ENCODE data around the gene TYW1.
"Not testable (repeated sequence)": the region's sequence is repeated elsewhere in the genome, so short reads cannot be mapped to it uniquely, and the experiment has no call there.

The TYW1 gene

DNA sequence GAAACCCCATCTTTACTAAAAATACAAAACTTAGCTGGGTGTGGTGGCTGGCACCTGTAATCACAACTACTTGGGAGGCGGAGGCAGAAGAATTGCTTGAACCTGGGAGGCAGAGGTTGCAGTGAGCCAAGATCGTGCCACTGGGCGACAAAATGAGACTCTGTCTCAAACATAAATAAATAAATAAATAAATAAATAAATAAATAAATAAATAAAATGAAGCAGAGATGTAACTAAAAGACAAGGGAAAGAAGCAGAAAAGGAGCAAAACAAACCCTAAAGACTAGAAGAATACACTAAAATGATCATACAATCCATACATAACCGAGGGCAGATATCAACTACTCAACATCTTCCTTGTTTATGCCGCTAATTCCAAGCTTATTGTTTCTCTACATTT, 209.8 kb downstream of the TYW1 start:
- DNase-seq (ENCODE audit: low read depth): no peak
- TF ChIP-seq, protein P1, sequence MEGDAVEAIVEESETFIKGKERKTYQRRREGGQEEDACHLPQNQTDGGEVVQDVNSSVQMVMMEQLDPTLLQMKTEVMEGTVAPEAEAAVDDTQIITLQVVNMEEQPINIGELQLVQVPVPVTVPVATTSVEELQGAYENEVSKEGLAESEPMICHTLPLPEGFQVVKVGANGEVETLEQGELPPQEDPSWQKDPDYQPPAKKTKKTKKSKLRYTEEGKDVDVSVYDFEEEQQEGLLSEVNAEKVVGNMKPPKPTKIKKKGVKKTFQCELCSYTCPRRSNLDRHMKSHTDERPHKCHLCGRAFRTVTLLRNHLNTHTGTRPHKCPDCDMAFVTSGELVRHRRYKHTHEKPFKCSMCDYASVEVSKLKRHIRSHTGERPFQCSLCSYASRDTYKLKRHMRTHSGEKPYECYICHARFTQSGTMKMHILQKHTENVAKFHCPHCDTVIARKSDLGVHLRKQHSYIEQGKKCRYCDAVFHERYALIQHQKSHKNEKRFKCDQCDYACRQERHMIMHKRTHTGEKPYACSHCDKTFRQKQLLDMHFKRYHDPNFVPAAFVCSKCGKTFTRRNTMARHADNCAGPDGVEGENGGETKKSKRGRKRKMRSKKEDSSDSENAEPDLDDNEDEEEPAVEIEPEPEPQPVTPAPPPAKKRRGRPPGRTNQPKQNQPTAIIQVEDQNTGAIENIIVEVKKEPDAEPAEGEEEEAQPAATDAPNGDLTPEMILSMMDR (conservative IDR thresholded peaks at IDR 0.05; ENCODE audit: control insufficient read depth, insufficient read depth, low read depth, low read length): no peak
- H3K4me3 ChIP-seq (ENCODE audit: control insufficient read depth, low read depth, low read length): no peak overlapping the region

DNA sequence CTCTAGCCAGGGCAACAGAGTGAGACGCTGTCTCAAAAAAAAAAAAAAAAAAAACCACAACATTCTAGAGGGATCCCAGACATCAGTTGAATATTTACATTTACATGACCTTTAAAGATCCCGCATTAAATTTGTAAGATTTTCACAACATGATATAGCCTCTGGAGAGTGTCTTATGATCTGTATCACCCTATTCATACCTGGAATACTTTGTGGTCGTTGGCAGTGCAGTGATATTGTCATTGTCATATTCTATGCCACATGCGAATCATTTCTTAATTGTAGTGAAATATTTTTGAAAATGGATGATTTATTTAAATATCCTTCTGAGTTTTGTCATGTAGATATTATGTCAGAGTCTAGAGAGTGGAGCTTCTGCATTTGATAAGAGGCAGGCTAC, 212.0 kb downstream of the TYW1 start:
- not testable (repeated sequence) for H3K4me3 ChIP-seq (ENCODE audit: control insufficient read depth, low read depth, low read length); DNase-seq (ENCODE audit: low read depth)

DNA sequence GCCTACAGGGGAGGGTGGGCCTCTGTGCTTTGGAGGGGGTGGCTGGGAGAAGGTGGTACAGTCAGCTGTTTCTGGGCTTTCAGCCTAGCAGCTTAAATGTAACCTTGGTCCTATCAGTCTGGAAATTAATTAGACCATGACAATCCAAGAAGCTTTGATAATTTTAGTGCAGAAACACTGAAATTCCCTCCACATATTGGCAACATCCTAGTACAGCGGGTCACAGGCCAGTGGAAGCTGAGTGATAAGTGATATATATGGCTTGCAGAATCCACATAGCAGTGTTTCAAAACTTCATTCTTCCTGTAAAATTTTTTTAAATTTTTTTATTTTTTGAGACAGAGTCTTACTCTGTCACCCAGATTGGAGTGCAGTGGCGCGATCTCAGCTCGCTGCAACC, 212.6 kb downstream of the TYW1 start:
- TF ChIP-seq, protein P1 (conservative IDR thresholded peaks at IDR 0.05; ENCODE audit: control insufficient read depth, insufficient read depth, low read depth, low read length): no peak
- no peak for DNase-seq (ENCODE audit: low read depth)
- no peak overlapping the region for H3K4me3 ChIP-seq (ENCODE audit: control insufficient read depth, low read depth, low read length)

DNA sequence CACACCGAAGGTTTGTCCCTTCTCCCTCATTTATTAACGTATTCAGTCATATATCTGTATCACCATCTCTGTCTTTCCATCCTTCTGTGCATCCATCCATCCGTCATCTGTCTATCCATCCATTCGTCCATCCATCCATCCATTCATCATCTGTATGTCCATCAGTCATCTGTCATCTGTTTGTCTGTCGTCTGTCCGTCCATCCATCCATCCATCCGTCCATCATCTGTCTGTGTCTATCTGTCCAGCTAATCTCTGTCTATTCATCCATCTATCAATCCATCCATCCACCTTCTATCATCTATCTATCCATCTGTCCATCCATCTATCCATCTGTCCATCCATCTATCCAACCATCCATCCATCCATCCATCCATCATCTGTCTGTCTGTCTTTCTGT, 213.9 kb downstream of the TYW1 start:
- DNase-seq (ENCODE audit: low read depth): no peak
- TF ChIP-seq, protein P1 (conservative IDR thresholded peaks at IDR 0.05; ENCODE audit: control insufficient read depth, insufficient read depth, low read depth, low read length): no peak
- no peak overlapping the region for H3K4me3 ChIP-seq (ENCODE audit: control insufficient read depth, low read depth, low read length)

DNA sequence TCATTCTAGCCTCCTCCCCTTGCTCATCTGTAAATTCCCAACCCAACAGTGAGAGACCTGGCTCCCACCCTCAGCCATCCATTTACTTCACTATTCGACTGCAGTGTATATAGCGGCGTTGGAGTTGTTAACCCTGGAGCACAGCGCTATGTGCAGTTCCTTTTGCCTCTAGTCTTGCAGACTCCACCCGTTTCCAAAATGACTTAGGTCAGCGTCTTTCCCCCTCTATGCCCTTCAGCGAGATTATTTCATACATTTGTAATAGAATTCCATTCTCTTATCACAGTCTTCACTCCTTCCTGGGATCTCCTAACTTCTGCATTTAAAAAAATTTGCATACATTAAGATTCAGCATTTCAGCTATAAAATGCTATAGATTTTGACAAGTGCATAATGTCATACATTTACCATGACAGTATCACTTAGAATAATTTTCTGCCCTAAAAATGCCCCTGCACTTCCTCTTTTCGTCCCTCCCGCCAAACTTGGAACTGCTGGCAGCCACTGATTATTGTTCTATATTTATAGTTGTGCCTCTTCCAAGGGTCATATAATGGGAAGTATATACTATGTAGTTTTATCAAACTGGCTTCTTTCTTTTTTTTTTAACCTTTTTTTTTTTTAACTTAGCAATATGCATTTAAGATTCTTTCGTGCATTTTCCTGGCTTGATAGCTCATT, 215.2 kb downstream of the TYW1 start:
- DNase-seq (ENCODE audit: low read depth); H3K4me3 ChIP-seq (ENCODE audit: control insufficient read depth, low read depth, low read length): not testable (repeated sequence)

DNA sequence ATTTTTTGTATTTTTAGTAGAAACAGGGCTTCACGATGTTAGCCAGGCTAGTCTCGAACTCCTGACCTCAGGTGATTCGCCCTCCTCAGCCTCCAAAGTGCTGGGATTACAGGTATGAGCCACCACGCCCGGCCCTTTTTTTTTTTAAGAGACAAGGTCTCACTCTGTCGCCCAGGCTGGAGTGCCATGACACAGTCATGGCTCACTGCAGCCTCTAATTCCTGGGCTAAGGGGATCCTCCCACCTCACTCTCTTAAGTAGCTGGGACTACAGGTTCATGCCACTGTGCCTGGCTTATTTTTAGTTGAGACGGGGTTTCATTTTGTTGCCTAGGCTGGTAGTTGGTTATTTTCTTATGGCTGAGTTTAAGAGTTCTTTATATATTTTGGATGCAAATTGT, 216.4 kb downstream of the TYW1 start:
- DNase-seq (ENCODE audit: low read depth); H3K4me3 ChIP-seq (ENCODE audit: control insufficient read depth, low read depth, low read length): not testable (repeated sequence)

DNA sequence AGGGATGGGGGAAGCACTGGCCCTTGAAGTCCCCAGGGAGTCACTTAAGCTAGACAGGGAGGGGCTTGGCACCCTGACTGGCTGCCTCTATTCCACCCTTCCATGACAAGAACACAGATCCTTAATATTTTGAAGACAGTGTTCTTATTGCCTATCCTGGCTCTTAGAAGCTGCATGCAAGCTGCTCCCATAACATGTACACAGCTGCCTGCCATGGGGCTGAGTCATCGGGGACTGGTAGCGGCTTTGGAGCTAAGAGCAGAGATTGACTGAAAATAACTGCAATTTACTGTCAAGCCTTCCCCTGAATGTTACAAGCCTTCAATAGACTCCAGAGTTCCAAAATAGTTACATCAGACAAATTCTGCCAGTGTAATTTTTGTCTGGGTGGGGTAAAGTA, 226.9 kb downstream of the TYW1 start:
- peak; percentile 84 for DNase-seq (ENCODE audit: low read depth)
- not testable (repeated sequence) for H3K4me3 ChIP-seq (ENCODE audit: control insufficient read depth, low read depth, low read length)

DNA sequence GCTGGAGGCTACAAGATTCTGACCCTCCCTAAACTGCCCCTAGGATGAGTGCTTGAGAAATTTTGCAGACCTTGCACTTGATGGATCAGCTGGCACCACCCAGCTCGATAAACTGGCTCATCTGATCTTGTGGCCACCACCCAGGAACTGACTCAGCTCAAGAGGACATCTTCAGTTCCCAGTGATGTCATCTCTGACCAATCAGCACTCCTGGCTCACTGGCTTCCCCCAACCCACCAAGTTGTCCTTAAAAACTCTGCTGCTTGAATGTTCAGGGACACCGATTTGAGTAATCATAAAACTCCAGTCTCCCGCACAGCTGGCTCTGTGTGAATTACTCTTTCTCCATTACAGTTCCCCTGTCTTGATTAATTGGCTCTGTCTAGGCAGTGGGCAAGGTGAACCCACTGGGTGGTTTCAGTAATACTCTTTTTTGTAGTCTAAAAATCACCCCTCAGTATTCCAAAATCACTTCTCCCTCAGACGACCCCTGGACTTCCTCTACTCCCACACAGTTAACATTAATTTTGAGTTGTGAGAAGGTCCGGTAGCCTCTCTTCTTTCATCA, 229.8 kb downstream of the TYW1 start:
- DNase-seq (ENCODE audit: low read depth): peak; percentile 90
- not testable (repeated sequence) for H3K4me3 ChIP-seq (ENCODE audit: control insufficient read depth, low read depth, low read length)

DNA sequence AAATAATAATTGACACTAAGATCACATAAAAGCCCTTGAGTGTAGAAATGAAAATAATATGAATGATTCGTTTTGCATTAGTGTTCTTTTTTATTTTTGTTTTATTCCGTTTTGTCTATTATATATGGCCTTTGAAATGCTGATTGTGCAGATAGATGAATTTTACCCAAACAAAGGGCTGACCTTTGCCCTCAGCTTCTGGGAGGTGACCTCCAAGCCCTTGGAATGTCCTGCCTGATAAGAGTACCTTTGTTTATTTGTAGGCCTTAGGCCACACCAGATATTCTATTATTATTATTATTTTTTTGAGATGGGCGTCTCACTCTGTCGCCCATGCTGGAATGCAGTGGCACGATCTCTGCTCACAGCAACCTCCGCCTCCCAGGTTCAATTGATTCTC, 230.3 kb downstream of the TYW1 start:
- not testable (repeated sequence) for H3K4me3 ChIP-seq (ENCODE audit: control insufficient read depth, low read depth, low read length); DNase-seq (ENCODE audit: low read depth)

DNA sequence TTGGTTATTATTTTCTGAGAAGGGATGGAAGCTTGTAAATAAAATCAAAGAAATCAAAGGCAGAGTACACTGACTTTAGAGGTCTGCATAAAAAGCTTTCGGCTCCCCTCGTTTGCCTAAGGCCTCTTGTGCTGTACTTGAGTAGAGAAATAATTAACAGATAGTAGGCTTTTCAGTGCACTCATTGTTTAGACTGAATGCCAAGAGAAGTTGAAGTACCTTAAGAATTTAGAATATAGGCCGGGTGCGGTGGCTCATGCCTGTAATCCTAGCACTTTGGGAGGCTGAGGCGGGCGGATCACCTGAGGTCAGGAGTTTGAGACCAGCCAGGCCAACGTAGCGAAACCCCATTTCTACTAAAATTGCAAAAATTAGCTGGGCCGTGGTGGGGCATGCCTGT, 232.4 kb downstream of the TYW1 start:
- H3K4me3 ChIP-seq (ENCODE audit: control insufficient read depth, low read depth, low read length); DNase-seq (ENCODE audit: low read depth): not testable (repeated sequence)

DNA sequence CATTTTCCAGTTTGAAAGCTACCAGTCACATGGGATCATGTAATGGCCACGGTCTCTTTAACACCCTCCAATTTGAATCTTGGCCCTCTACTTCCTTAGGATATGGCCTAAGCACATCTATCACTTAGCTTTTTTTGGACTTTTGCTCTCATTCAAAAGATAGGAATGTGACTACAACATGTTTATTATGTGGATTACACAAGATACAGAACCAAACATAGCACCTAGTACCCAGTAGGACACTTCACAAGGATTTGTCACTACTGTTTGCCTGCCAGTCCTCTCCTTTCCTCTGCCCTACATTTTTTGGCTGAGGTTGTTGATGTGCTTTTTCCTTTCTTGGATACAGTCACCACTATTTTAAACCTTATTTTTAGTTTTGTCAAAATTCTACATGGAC, 233.4 kb downstream of the TYW1 start:
- peak; percentile 19 for DNase-seq (ENCODE audit: low read depth)
- H3K4me3 ChIP-seq (ENCODE audit: control insufficient read depth, low read depth, low read length): not testable (repeated sequence)

DNA sequence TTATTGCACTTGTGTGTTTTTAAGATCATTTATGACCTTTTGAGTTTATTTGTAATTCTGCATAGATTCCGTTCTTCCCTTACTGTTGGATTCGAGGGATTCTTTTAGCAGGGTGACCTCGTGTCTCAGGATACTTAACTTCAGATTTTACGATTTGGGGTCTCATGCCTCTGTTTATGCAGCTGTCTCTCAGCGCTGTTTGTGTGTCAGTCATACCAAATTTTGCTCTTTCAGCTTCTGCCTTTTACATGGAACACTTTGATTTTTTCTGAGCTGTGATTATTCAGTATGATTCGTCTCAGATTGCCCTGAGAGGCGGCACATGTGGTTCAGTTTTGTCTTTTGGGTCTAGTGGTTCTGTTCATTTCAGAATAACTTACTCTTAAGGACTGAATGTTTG, 236.9 kb downstream of the TYW1 start:
- H3K4me3 ChIP-seq (ENCODE audit: control insufficient read depth, low read depth, low read length); DNase-seq (ENCODE audit: low read depth): not testable (repeated sequence)

DNA sequence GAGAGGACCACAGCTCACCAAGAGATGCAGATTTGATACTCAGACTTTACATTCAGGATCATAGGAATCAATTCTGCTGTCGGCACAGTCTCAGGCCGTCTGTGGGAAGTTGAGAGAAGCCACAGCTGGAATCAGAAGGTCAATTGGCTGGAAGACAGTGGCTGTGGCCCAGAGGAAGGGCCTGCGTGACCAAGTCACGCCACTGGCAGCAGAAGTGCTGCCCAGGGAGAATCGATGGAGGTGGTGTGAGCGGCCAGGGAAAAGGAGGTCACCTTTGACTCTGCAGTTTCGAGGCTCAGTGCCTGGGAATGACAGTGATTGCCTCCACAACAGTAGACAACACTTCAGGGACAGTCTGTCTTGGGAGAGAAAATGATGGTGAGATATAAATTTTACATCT, 239.6 kb downstream of the TYW1 start:
- not testable (repeated sequence) for H3K4me3 ChIP-seq (ENCODE audit: control insufficient read depth, low read depth, low read length); DNase-seq (ENCODE audit: low read depth)

DNA sequence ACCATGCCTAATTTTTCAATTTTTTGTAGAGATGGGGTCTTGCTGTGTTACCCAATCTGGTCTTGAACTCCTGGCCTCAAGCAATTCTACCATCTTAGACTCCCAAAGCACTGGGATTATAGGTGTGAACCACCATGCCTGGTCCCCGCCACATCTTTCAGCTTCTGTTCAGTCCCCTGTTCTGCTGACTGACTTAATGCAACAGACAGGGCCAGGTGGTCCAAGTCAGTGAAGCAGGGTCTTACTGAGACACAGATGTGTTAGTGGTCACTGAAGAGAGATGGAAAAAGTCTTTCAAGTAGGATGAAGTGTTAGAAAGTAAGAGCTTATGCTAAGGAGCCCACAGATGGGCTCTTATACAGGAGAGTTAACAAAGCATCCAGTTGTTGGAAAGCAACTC, 246.2 kb downstream of the TYW1 start:
- not testable (repeated sequence) for DNase-seq (ENCODE audit: low read depth); H3K4me3 ChIP-seq (ENCODE audit: control insufficient read depth, low read depth, low read length)

DNA sequence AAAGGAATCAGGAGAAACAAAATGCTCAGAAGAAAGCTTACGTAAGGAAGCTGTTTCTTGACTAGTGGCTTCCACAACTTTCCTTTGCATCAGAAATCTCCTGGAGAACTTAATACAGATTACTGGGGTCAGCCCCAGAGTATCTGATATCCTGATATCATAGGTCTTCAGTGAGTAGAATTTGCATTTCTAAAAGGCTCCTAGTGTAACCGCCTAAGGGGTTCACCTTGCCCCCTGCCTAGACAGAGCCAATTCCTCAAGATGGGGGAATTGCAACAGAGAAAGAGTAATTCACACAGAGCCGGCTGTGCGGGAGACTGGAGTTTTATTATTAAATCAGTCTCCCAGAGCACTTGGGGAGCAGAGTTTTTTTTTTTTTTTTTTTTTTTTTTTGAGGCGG, 251.7 kb downstream of the TYW1 start:
- not testable (repeated sequence) for DNase-seq (ENCODE audit: low read depth); H3K4me3 ChIP-seq (ENCODE audit: control insufficient read depth, low read depth, low read length)

Measured in fibroblast of mammary gland (primary cell).